Mesenchymal stem cell (in vitro differentiated cells and primary cell): ENCODE results near the gene CYSTM1.

ENCODE experiments used
- DNase-seq: peaks from one replicate; pipeline ENCODE4 v3.0.0-alpha.2; 2013
- H2AFZ ChIP-seq: one replicate; pipeline ENCODE4 v1.6.1; 2013; ENCODE audit warnings: low read depth, mild to moderate bottlenecking, control low read depth, inconsistent platforms, low read length, moderate library complexity
- H2AK5ac ChIP-seq: 2 replicates; pipeline ENCODE4 v1.6.1; 2013; ENCODE audit warnings: low read length, moderate library complexity, mild to moderate bottlenecking, inconsistent platforms; ENCODE audit not compliant: severe bottlenecking
- H2BK120ac ChIP-seq: one replicate; pipeline ENCODE4 v1.6.1; 2013; ENCODE audit warnings: low read depth, mild to moderate bottlenecking, inconsistent platforms, low read length, moderate library complexity
- H2BK12ac ChIP-seq, 2 experiments: one replicate each; pipeline ENCODE4 v1.6.1; 2013; ENCODE audit warnings: inconsistent platforms in 2 of 2, low read length in 2 of 2, mild to moderate bottlenecking in 2 of 2, moderate library complexity in 2 of 2, control low read depth in 1 of 2
- H2BK15ac ChIP-seq: one replicate; pipeline ENCODE4 v1.6.1; 2013; ENCODE audit warnings: mild to moderate bottlenecking, low read depth, inconsistent platforms; ENCODE audit not compliant: poor library complexity, severe bottlenecking
- H2BK5ac ChIP-seq: 2 replicates; pipeline ENCODE4 v1.6.1; 2013; ENCODE audit warnings: low read depth, mild to moderate bottlenecking, low read length, control low read depth, inconsistent platforms; ENCODE audit not compliant: poor library complexity, severe bottlenecking
- H3K14ac ChIP-seq, 2 experiments: one replicate each; pipeline ENCODE4 v1.6.1; 2013; ENCODE audit warnings: inconsistent platforms in 2 of 2, low read length in 2 of 2, control low read depth in 1 of 2, mild to moderate bottlenecking in 1 of 2, moderate library complexity in 1 of 2
- H3K18ac ChIP-seq, 2 experiments: one replicate each; pipeline ENCODE4 v1.6.1; 2013; ENCODE audit warnings: inconsistent platforms in 2 of 2, low read length in 2 of 2, control low read depth in 1 of 2, low read depth in 1 of 2, mild to moderate bottlenecking in 1 of 2
- H3K23ac ChIP-seq, 2 experiments: one replicate each; pipeline ENCODE4 v1.6.1; 2013; ENCODE audit warnings: inconsistent platforms in 2 of 2, low read length in 2 of 2, mild to moderate bottlenecking in 2 of 2, moderate library complexity in 2 of 2, control low read depth in 1 of 2
- H3K27ac ChIP-seq: 2 replicates; pipeline ENCODE4 v1.5.1; 2013; ENCODE audit warnings: mild to moderate bottlenecking, moderate library complexity, low read length, control low read depth, inconsistent platforms; ENCODE audit not compliant: poor library complexity, severe bottlenecking
- H3K27me3 ChIP-seq, 2 experiments: 2 replicates each; pipeline versions ENCODE4 v1.6.1 to v1.7.0; 2013; ENCODE audit warnings: low read length in 2 of 2, mild to moderate bottlenecking in 2 of 2, moderate library complexity in 2 of 2, control low read depth in 1 of 2, inconsistent platforms in 1 of 2; ENCODE audit not compliant: control insufficient read depth in 1 of 2, insufficient read depth in 1 of 2
- H3K36me3 ChIP-seq, 2 experiments: 2 replicates each; pipeline versions ENCODE4 v1.6.1 to v1.7.0; 2013; ENCODE audit warnings: low read length in 2 of 2, control low read depth in 1 of 2, inconsistent platforms in 1 of 2, low read depth in 1 of 2, mild to moderate bottlenecking in 1 of 2; ENCODE audit not compliant: insufficient read depth in 2 of 2, control insufficient read depth in 1 of 2
- H3K4ac ChIP-seq, 2 experiments: one replicate each; pipeline ENCODE4 v1.6.1; 2013; ENCODE audit warnings: inconsistent platforms in 2 of 2, low read length in 2 of 2, mild to moderate bottlenecking in 2 of 2, moderate library complexity in 2 of 2, control low read depth in 1 of 2, low read depth in 1 of 2
- H3K4me1 ChIP-seq: 2 replicates; pipeline ENCODE4 v1.6.1; 2013; ENCODE audit warnings: low read depth, low read length, control low read depth; ENCODE audit not compliant: control insufficient read depth, insufficient read depth
- H3K4me2 ChIP-seq: 2 replicates; pipeline ENCODE4 v1.6.1; 2013; ENCODE audit warnings: low read length, mild to moderate bottlenecking, inconsistent platforms; ENCODE audit not compliant: poor library complexity, severe bottlenecking
- H3K4me3 ChIP-seq, 2 experiments: 2 replicates each; pipeline versions ENCODE4 v1.5.1 to v1.7.0; 2013; ENCODE audit warnings: low read length in 2 of 2, mild to moderate bottlenecking in 2 of 2, control low read depth in 1 of 2, low read depth in 1 of 2; ENCODE audit not compliant: insufficient read depth in 1 of 2
- H3K79me1 ChIP-seq: replicated peaks from 2 replicates; pipeline ENCODE4 v1.6.1; 2013; ENCODE audit warnings: mild to moderate bottlenecking, control low read depth, low read length, inconsistent platforms; ENCODE audit not compliant: poor library complexity, severe bottlenecking
- H3K9ac ChIP-seq: 2 replicates; pipeline ENCODE4 v1.7.0; 2013; ENCODE audit warnings: mild to moderate bottlenecking, low read length, moderate library complexity
- H3K9me3 ChIP-seq: 2 replicates; pipeline ENCODE4 v1.7.0; 2013; ENCODE audit warnings: mild to moderate bottlenecking, low read length; ENCODE audit not compliant: control insufficient read depth
- H4K8ac ChIP-seq: one replicate; pipeline ENCODE4 v1.6.1; 2013; ENCODE audit warnings: inconsistent platforms, mild to moderate bottlenecking, low read length, moderate library complexity
- H4K91ac ChIP-seq: one replicate; pipeline ENCODE4 v1.6.1; 2013; ENCODE audit warnings: mild to moderate bottlenecking, low read length, inconsistent platforms
- WGBS: methylation state at CpG from one replicate; pipeline ENCODE4 v1.1.7; 2013; ENCODE audit warnings: mixed read lengths; 5-methylcytosine and 5-hydroxymethylcytosine counted together

CYSTM1 gene

GRCh38 chr5:140242890-140243585 lies 68.0 kb downstream of the CYSTM1 start:
- H3K4me2 ChIP-seq: no peak overlapping the region
- no peak overlapping the region for H2AFZ ChIP-seq
- no peak overlapping the region for H3K4me3 ChIP-seq
- H3K23ac ChIP-seq: peak overlapping the region in 1 of 2 experiments; percentile 23
- H3K9ac ChIP-seq: peak overlapping the region; percentile 60
- no peak overlapping the region for H2BK12ac ChIP-seq
- H2BK120ac ChIP-seq: no peak overlapping the region
- H3K4me1 ChIP-seq: peaks cover 41% of the 10 kb centered on the region
- H2AK5ac ChIP-seq: peak overlapping the region; percentile 38
- no peak overlapping the region for H2BK15ac ChIP-seq
- WGBS: 87% methylated on average over 3 of the region's 4 CpGs
- peak overlapping the region; percentile 8 for H4K91ac ChIP-seq
- H3K4ac ChIP-seq: peak overlapping the region in 1 of 2 experiments; percentile 15
- H3K14ac ChIP-seq: no peak overlapping the region
- H3K79me1 ChIP-seq: peaks cover 26% of the 10 kb centered on the region
- H3K36me3 ChIP-seq: peaks cover 20 to 33% of the 10 kb centered on the region in 2 experiments
- no peaks in the 10 kb centered on the region for H3K27me3 ChIP-seq
- no peak overlapping the region for H3K27ac ChIP-seq
- no peaks in the 10 kb centered on the region for H3K9me3 ChIP-seq
- H2BK5ac ChIP-seq: no peak overlapping the region
- no peak for DNase-seq
- no peak overlapping the region for H4K8ac ChIP-seq
- no peak overlapping the region for H3K18ac ChIP-seq

- Histone ChIP-seq H3K4me1 (peaks cover 41% of the 10 kb centered on the region), H2BK120ac (no peak overlapping the region), H2BK5ac (no peak overlapping the region), H3K4ac (no peak overlapping the region), H3K9me3 (no peaks in the 10 kb centered on the region), H2BK12ac (no peak overlapping the region), H2AK5ac (no peak overlapping the region), H3K36me3 (peaks cover 20 to 29% of the 10 kb centered on the region in 2 experiments), H3K14ac (no peak overlapping the region), H3K79me1 (peaks cover 29% of the 10 kb centered on the region), H2BK15ac (no peak overlapping the region), H3K18ac (no peak overlapping the region), H2AFZ (no peak overlapping the region), H4K8ac (no peak overlapping the region), H3K27me3 (no peaks in the 10 kb centered on the region), H3K4me3 (no peak overlapping the region), H3K9ac (peak overlapping the region; percentile 60), H4K91ac (no peak overlapping the region), H3K23ac (no peak overlapping the region), H3K4me2 (no peak overlapping the region), H3K27ac (no peak overlapping the region)
- 82% methylated on average over 4 of the region's 4 CpGs for WGBS
- DNase-seq: no peak
Observed at GRCh38 chr5:140243706-140244250, 68.8 kb downstream of the CYSTM1 start.

- Histone ChIP-seq H2BK5ac (no peak overlapping the region), H4K91ac (no peak overlapping the region), H3K36me3 (peaks cover 20 to 37% of the 10 kb centered on the region in 2 experiments), H3K4me1 (peaks cover 41% of the 10 kb centered on the region), H3K9ac (peak overlapping the region; percentile 17), H3K79me1 (peaks cover 28% of the 10 kb centered on the region), H3K18ac (no peak overlapping the region), H3K4me2 (no peak overlapping the region), H3K14ac (no peak overlapping the region), H3K27ac (no peak overlapping the region), H2BK120ac (no peak overlapping the region), H4K8ac (no peak overlapping the region), H3K27me3 (no peaks in the 10 kb centered on the region), H3K9me3 (no peaks in the 10 kb centered on the region), H2BK12ac (no peak overlapping the region), H2AK5ac (no peak overlapping the region), H3K4ac (no peak overlapping the region), H3K23ac (no peak overlapping the region), H3K4me3 (no peak overlapping the region), H2BK15ac (no peak overlapping the region), H2AFZ (no peak overlapping the region)
- 15% methylated on average over 14 of the region's 14 CpGs for WGBS
- DNase-seq: peak; percentile 91
Observed at GRCh38 chr5:140244525-140245025, 69.6 kb downstream of the CYSTM1 start.

- peak overlapping the region in 1 of 2 experiments; percentile 73 for H3K18ac ChIP-seq
- H3K4me3 ChIP-seq: no peak overlapping the region
- peak overlapping the region in 1 of 2 experiments; percentile 48 for H3K23ac ChIP-seq
- peak overlapping the region; percentile 27 for H2BK15ac ChIP-seq
- H3K4me1 ChIP-seq: peaks cover 38% of the 10 kb centered on the region
- no peaks in the 10 kb centered on the region for H3K27me3 ChIP-seq
- peaks cover 25 to 43% of the 10 kb centered on the region in 2 experiments for H3K36me3 ChIP-seq
- peak overlapping the region in 1 of 2 experiments; percentile 38 for H3K4ac ChIP-seq
- H3K9me3 ChIP-seq: no peaks in the 10 kb centered on the region
- no peak overlapping the region for H2AFZ ChIP-seq
- H2BK120ac ChIP-seq: peak overlapping the region; percentile 21
- no peak overlapping the region for H2AK5ac ChIP-seq
- H4K91ac ChIP-seq: no peak overlapping the region
- no peak overlapping the region for H3K9ac ChIP-seq
- no peak overlapping the region for H3K4me2 ChIP-seq
- H4K8ac ChIP-seq: no peak overlapping the region
- no peak overlapping the region for H2BK5ac ChIP-seq
- H3K27ac ChIP-seq: peak overlapping the region; percentile 71
- DNase-seq: peak; percentile 52
- WGBS: 62% methylated on average over 2 of the region's 5 CpGs
- no peak overlapping the region for H3K14ac ChIP-seq
- no peak overlapping the region for H2BK12ac ChIP-seq
- peaks cover 29% of the 10 kb centered on the region for H3K79me1 ChIP-seq
Observed at GRCh38 chr5:140245341-140245740, 70.4 kb downstream of the CYSTM1 start.
